Epithelial cell of esophagus (primary cell): Measurements from ENCODE around the gene GPT2.

ENCODE experiments used
- DNase-seq: peaks from one replicate; pipeline ENCODE4 v3.0.0; 2010; ENCODE audit warnings: low read depth
- H3K4me3 ChIP-seq: 2 replicates; pipeline ENCODE4 v1.5.1; 2011; ENCODE audit warnings: mild to moderate bottlenecking, low read length, control low read depth
- TF ChIP-seq, protein P1 (sequence below): IDR thresholded peaks from 2 replicates; pipeline ENCODE4 v1.5.1; 2011; ENCODE audit warnings: low read depth, mild to moderate bottlenecking, low read length, control low read depth, inconsistent platforms; ENCODE audit not compliant: insufficient read depth; ENCODE audit errors: missing control alignments

Gene GPT2

DNA sequence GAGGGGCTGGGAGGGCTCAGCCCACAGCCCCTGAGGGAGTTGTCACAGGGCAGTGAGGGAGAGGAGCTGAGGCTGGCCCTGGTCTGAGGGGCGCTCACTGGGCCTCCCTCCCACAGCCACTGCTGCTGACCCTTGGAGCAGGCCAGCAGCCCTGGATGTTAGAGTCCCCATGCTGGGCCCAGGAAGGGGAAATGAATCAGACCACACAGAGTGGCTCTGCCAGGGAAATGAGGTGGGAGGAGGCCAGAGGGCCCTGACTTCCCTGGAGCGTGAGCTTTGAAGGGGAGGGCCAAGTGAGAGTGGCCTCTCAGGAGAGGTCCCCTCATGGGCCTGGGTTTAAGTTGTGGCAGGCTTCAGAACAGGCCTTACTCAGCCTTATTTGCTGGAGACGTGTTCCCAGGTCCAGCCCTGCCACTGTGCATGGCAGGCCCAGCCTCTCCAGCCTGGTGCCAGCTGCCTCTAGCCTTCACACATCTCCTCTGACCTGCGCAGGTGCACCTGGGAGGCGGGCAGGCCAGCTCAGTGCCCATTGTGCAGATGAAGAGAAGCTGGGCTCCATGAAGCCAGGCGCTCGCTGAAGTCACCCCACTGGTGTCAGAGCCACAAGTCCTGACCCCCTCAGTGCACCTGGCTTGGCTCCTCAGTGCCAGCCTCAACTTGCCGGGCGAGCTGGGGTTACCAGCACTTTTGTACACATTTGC, 15.4 kb downstream of the GPT2 start:
- H3K4me3 ChIP-seq = no peak overlapping the region
- TF ChIP-seq, protein P1, sequence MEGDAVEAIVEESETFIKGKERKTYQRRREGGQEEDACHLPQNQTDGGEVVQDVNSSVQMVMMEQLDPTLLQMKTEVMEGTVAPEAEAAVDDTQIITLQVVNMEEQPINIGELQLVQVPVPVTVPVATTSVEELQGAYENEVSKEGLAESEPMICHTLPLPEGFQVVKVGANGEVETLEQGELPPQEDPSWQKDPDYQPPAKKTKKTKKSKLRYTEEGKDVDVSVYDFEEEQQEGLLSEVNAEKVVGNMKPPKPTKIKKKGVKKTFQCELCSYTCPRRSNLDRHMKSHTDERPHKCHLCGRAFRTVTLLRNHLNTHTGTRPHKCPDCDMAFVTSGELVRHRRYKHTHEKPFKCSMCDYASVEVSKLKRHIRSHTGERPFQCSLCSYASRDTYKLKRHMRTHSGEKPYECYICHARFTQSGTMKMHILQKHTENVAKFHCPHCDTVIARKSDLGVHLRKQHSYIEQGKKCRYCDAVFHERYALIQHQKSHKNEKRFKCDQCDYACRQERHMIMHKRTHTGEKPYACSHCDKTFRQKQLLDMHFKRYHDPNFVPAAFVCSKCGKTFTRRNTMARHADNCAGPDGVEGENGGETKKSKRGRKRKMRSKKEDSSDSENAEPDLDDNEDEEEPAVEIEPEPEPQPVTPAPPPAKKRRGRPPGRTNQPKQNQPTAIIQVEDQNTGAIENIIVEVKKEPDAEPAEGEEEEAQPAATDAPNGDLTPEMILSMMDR = no peak
- no peak for DNase-seq

DNA sequence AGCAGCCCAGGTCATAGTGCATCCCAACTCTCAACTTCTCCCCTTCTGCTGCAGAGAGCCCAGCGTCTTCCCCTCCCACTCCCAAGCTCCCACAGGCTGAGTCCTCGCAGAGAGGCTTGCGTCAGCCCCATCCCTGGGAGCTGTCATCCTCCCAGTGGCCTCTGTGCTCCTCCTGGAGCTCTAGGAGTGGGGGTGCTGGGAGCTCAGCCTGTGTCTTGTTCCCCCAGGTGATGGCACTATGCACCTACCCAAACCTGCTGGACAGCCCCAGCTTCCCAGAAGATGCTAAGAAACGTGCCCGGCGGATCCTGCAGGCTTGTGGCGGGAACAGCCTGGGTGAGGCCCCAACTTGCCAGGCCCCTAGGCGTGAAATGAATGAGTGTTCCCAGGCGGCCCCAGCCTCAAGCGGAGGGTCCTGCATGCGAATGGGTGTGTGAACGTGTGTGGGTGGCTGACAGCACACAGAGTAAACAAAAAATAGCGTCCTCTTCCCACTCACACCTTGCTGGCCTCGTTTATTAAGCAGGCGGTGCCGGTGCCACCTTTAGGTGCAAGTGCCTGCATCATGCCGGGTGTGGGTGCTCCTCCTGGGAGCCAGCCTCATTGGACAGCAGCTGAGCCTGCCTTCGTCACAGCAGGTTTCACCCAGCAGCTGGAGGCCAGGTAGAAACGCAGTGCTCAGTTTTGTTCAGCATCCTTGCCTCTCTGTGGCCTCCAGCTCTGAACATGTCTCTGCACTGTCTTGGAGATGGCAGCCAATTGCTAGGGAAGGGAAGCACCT, 16.5 kb downstream of the GPT2 start:
- peak; percentile 84 for DNase-seq
- no peak overlapping the region for H3K4me3 ChIP-seq
- TF ChIP-seq, protein P1 = peak; percentile 36

DNA sequence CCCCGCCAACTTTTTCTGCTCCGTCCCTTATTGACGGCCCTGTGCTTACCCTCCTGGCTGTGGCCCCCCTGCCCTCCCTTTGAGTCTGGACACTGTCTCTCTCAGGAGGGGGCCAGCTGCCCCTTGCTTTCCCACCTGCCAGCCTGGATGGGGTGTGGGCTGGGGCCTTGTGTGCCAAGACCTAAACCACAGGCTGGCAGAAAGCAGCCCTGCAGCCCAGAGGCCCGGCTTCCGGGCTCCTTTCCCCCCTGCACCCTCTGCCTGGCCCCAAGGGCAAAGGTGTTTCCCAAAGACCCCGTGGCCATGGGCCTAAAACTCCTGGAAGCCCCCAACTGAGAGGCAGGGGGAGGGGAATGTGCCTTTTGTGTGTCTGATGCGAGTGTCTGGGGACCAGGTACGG, 17.5 kb downstream of the GPT2 start:
- no peak for DNase-seq
- TF ChIP-seq, protein P1 = no peak
- no peak overlapping the region for H3K4me3 ChIP-seq

DNA sequence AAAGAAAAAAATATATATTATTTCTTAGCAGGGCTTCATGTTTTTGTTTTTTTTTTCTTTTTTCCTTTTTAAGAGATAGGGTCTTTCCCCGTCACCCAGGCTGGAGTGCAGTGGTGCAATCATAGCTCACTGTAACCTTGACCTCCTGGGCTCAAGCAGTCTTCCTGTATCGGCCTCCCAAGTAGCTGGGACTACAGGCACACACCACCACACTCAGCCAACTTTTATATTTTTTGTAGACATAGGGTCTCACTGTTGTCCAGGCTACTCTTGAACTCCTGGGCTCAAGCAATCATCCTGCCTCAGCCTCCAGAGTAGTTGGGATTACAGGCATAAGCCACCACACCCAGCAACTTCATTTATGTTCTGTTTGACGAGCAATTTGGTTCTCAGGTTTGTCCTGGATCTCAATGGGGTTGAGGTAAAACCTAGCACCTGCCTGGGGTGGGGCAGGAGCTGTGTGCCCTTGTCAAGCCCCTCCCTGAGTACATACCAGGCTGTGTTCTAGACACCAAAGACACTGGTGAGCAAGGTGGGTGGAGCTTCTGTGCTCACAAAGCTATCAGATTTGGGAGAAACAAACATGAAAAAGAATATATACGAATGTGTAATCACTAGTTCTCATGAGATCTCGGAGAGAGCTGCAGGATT, 19.2 kb downstream of the GPT2 start:
- TF ChIP-seq, protein P1 = no peak
- no peak overlapping the region for H3K4me3 ChIP-seq
- no peak for DNase-seq

DNA sequence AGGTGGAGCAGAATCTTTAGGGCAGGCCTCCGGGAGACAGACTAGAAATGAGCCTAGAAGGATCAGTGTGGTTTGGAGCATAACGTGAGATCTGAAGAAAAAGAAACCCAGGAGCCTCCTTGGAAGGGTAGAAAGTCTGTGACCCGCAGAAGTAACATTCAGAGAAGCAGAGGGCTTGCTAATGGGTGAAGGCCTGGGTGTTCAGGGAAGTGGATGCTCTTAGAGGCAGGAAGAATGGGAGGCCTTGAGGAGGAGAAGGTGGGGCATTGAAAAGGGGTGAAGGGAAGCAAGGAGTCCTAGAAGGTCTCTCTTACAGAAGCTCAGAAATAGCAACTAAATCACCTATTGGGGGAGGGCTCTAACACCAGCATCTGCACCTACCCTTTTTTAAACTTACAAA, 20.3 kb downstream of the GPT2 start:
- TF ChIP-seq, protein P1 = no peak
- no peak overlapping the region for H3K4me3 ChIP-seq
- DNase-seq = no peak

DNA sequence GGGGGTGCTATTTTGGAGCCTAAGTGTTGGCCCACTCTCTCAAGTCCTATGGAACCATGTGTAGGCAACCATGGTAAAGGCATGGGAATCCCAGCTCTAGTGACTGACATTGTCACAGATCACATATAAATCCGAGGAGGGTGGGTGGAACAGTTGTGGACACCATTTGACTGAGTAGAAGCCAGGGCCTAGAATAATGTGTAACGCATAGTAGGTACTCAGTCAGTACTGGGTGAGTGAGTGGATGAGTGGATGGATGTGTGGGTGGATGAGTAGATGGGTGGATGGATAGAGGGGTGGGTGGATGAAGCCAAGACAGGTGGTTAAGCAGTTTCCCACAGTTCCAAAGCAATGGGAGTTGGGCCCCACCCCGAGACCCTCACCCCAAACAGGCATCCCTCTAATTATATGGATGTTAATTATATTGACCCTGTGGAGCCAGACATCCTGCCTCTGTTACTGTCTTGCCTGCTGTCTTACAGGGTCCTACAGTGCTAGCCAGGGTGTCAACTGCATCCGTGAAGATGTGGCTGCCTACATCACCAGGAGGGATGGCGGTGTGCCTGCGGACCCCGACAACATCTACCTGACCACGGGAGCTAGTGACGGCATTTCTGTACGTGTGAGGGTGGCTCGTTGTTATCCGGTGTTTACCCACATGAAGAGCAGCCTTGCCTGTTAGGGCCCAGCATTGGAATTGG, 22.3 kb downstream of the GPT2 start:
- no peak overlapping the region for H3K4me3 ChIP-seq
- no peak for DNase-seq
- TF ChIP-seq, protein P1 = no peak
